GM06990 (cell line): ENCODE results near the gene GXYLT2.

Experiments used
- DNase-seq: peaks from one replicate; pipeline ENCODE4 v3.0.0-alpha.2; 2011; ENCODE audit not compliant: insufficient read length; ENCODE audit errors: extremely low read depth
- H3K27me3 ChIP-seq: replicated peaks from 2 replicates; pipeline ENCODE4 v1.6.0; 2011; ENCODE audit warnings: low read length; ENCODE audit not compliant: control insufficient read depth, insufficient read depth
- H3K36me3 ChIP-seq: 2 replicates; pipeline ENCODE4 v1.5.1; 2011; ENCODE audit warnings: low read length; ENCODE audit not compliant: control insufficient read depth, insufficient read depth
- H3K4me3 ChIP-seq: replicated peaks from 2 replicates; pipeline ENCODE4 v1.5.1; 2011; ENCODE audit warnings: low read depth, mild to moderate bottlenecking, control low read depth, low read length
- TF ChIP-seq, protein P1 (sequence below): IDR thresholded peaks from 2 replicates; pipeline ENCODE4 v1.5.1; 2011; ENCODE audit warnings: low read length, control low read depth, mild to moderate bottlenecking, inconsistent platforms; ENCODE audit not compliant: insufficient read depth, poor library complexity, severe bottlenecking

The GXYLT2 gene

DNA sequence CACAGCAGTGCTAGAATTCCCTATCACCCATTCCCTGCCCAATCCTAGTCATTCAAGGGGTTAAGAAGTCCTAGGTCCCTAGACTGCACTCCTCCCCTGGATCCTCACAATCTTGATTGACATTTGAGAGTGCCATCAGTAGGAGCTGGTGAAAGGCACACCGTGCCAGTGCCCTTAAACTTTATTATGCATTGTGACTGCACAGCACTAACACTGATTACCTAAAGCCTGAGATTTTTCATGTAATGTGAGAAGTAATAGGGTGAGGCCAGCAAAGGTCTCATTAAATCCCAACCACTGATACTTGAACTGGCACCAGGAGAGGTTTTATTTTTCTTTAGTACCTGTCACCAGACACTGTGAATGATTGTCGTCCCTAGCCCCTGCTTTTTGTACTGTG is 16.3 kb downstream of the GXYLT2 start:
- TF ChIP-seq, protein P1, sequence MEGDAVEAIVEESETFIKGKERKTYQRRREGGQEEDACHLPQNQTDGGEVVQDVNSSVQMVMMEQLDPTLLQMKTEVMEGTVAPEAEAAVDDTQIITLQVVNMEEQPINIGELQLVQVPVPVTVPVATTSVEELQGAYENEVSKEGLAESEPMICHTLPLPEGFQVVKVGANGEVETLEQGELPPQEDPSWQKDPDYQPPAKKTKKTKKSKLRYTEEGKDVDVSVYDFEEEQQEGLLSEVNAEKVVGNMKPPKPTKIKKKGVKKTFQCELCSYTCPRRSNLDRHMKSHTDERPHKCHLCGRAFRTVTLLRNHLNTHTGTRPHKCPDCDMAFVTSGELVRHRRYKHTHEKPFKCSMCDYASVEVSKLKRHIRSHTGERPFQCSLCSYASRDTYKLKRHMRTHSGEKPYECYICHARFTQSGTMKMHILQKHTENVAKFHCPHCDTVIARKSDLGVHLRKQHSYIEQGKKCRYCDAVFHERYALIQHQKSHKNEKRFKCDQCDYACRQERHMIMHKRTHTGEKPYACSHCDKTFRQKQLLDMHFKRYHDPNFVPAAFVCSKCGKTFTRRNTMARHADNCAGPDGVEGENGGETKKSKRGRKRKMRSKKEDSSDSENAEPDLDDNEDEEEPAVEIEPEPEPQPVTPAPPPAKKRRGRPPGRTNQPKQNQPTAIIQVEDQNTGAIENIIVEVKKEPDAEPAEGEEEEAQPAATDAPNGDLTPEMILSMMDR = no peak
- no peaks in the 10 kb centered on the region; the same call in 1 of the 2 replicates for H3K27me3 ChIP-seq
- DNase-seq = no peak

DNA sequence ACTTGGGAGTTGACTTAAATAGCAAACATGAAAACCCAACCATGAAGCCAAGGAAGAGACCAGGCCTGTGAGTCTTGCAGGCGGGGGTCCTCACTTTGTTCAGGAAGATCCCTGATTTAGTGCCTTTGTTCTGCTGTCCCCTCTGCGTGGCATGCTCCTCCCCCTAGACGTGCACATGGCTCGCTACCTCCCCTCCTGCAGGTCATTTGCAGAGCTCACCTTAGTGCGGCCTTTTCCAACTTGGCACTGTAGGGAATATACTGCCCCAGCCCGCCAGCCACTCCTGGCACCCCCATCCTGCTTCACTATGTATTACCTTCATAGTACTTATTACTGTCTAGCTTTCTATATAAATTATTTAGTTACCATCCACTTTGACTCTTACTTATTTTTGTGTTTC is 18.3 kb downstream of the GXYLT2 start:
- Histone ChIP-seq H3K36me3 (no peaks in the 10 kb centered on the region), H3K27me3 (no peaks in the 10 kb centered on the region), H3K4me3 (no peak overlapping the region)
- TF ChIP-seq, protein P1 = no peak
- no peak for DNase-seq

More for the DNA sequence above, 16.3 kb downstream of the GXYLT2 start:
- H3K4me3 ChIP-seq = no peak overlapping the region
- H3K36me3 ChIP-seq = no peaks in the 10 kb centered on the region

DNA sequence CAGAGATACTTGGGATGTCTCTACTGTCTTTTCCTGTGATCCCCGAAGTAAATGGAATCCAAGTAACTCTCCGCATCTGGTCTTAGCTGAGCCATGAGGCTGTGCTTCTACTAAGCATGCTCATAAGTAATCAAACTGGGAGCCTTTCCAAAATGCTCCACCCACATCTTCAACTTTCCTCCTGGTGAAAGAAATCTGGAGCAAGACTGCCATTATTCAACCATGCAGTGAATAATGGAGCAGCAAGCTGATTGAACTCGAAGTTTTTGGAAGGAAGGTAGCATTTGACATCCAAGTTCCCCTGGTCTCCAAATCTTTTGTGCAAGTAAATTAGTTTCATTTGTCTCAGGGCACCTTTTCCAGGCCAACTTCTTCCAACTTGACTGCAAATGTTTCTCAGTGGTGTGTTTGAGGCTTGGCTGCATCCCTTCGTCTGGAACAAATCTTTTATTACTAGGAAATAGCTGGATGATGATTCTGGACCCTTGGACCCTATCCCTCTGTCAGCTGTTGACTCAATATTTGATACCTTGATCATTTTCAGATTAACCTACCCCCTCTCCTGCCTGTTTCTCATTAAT is 19.4 kb downstream of the GXYLT2 start:
- no peaks in the 10 kb centered on the region for H3K36me3 ChIP-seq
- no peak for DNase-seq
- TF ChIP-seq, protein P1 = no peak
- no peak overlapping the region for H3K4me3 ChIP-seq
- no peaks in the 10 kb centered on the region for H3K27me3 ChIP-seq

DNA sequence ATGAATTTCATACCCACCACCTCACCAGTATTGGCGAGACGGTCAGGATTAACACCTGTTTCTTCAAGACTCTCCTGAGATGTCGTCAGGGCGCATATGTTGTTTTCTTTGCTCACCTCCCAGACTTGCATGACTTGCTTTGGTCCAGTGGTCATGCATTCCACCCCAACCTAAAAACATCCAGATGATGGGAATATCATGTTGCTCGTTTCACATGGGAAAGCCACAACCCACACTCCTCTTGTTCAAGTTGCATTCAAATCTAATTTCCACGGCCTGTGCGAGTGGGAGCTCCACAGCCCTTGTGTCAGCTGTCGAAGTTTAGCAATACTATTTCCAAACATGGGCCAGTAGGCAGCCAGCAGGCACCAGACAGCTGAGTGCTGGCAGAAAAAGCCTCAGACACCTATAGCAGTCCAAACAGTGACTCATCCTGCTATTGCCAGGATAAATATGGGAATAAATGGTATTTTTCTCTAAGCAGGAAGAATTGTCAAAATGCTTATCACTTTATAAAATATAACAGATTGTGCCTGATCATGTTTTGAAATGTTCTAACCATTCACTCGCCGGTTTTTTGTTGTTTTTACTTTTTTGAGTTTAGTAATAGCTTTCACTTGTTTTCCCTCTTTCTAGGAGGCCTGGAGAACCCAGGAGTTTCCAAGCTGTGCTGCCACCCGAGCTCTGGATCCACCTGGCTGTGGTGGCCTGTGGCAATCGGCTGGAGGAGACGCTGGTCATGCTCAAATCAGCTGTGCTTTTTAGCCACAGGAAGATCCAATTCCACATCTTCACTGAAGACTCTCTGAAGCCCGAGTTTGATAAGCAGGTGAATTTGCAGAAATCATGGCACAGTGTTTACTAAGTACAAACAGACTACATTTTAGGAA is 20.1 kb downstream of the GXYLT2 start:
- H3K36me3 ChIP-seq = no peaks in the 10 kb centered on the region
- no peak for DNase-seq
- TF ChIP-seq, protein P1 = no peak
- H3K4me3 ChIP-seq = no peak overlapping the region
- no peaks in the 10 kb centered on the region for H3K27me3 ChIP-seq

DNA sequence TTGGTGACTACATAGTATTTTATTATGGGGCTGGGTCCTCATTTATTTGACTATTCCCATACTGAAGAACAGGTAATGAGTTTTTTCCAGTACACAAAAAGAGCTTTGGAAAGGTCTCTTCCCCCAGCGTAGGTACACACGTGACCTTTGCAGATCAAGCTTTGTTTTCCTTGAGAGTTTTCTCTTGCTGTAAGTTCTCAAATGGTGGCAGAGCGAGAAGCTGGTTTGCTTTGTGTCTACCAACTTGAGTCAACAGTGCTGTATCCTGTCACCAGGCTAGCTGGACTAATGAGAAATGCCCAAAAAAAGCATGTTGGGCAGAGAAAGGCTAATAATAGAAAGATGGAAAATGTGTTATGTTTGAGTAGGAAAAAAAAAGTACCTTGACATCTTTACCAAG is 21.7 kb downstream of the GXYLT2 start:
- no peak overlapping the region for H3K4me3 ChIP-seq
- TF ChIP-seq, protein P1 = no peak
- H3K36me3 ChIP-seq = no peaks in the 10 kb centered on the region
- DNase-seq = no peak
- no peaks in the 10 kb centered on the region for H3K27me3 ChIP-seq
